GM20431 (cell line): ENCODE results near the gene PRSS50.

Source experiments
- in situ Hi-C: fragments of 300-500 bp; cut with MseI, MboI; formaldehyde crosslinking; loops from one replicate; pipeline ENCODE4 v1.15.0; 2020; ENCODE audit warnings: low sequenced_read_pairs; ENCODE audit not compliant: unreplicated experiment

Gene PRSS50

GRCh38 chr3:46730819-46731218 is 13.2 kb upstream of the PRSS50 start:
- in situ Hi-C loops, result no loop called here

GRCh38 chr3:46729038-46729437 is 11.4 kb upstream of the PRSS50 start:
- in situ Hi-C loops, result no loop called here

DNA sequence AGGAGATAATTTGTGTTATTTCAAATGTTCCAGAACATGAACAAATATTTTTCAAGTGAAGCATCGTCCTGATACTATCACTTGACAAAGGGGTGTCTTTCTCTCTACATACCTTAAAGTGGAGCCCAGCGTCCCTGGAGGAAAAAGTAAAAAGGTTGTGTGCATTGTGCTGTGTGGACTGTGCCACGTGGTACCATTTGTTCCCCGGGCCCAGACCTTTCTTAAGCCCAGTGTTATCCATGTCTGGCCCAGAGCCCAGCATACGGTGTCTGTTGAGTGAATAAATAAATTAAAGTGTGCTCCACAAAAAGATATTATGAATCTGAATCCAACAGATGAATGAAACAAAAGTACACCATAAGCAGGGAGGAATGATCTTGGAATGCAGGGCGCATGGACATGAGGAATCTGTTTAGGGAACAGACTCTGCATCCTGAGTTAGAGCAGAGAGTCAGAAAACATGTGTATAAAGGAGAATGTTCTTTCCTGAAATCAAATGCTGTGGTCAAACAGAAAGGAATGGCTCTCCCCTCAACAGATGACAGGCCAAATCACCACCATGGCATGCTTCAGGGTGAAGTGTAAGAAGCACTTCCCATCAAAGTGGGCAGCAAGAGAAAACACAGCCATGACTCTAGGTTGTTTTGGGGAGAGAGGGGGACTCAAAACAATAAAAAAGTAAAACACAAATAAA is 8.1 kb upstream of the PRSS50 start:
- in situ Hi-C loops, result no loop called here

DNA sequence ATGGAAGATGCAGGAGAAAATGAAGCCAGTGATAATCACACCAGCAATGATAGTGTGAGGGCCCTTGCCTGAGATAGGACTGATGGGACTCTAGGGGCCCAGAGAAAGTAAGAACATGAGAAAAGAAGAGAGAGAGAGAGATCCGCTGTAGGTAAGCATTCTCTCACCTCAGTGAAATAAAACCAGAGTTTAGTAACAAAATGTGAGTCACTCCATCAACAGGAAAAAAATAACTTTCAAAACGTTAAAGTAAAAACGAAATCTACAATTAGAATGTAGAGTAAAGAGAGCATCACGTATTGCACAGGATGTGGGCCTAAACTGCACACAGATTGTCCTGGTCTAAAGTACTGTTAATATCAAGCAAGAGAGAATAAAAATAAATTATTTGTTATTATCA is 6.8 kb upstream of the PRSS50 start:
- in situ Hi-C loops, result loop anchor here (25.0 kb wide), 1 partner anchor 613 kb away; no protein-coding TSS in a partner anchor

DNA sequence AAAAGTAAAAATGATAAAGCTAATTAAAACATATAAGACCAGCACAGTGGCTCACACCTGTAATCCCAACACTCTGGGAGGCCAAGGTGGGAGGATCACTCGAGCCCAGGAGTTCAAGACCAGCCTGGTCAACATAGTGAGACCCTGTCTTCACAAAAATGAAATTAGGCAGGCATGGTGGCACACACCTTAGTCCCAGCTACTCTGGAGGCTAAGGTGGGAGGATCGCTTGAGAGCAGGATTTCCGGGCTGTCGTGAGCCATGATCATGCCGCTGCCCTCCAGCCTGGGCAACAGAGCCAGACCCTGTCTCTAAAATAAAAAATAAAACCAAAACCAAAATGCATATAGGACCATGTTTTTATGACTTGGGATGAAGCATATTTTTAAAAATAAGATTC is 4.8 kb upstream of the PRSS50 start:
- in situ Hi-C loops, result loop anchor here (25.0 kb wide), 1 partner anchor 615 kb away; no protein-coding TSS in a partner anchor

DNA sequence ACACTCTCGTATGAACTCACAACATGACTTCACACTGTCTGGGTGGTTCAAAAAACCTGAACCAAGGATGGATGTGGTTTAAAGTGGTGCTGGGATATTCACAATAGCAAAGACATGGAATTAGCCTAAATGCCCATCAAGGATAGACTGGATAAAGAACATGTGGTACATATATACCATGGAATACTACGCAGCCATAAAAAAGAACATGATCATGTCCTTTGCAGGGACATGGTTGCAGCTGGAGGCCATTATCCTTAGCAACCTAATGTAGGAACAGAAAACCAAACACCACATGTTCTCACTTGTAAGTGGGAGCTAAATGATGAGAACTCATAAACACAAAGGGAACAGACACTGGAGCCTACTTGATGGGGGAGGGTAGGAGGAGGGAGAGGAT is 3.3 kb upstream of the PRSS50 start:
- in situ Hi-C loops, result loop anchor here (25.0 kb wide), 1 partner anchor 616 kb away; no protein-coding TSS in a partner anchor

- in situ Hi-C loops, result loop anchor here (25.0 kb wide), 1 partner anchor 617 kb away; no protein-coding TSS in a partner anchor
These were observed 2.1 kb upstream of the PRSS50 start for GRCh38 chr3:46719735-46720271.

DNA sequence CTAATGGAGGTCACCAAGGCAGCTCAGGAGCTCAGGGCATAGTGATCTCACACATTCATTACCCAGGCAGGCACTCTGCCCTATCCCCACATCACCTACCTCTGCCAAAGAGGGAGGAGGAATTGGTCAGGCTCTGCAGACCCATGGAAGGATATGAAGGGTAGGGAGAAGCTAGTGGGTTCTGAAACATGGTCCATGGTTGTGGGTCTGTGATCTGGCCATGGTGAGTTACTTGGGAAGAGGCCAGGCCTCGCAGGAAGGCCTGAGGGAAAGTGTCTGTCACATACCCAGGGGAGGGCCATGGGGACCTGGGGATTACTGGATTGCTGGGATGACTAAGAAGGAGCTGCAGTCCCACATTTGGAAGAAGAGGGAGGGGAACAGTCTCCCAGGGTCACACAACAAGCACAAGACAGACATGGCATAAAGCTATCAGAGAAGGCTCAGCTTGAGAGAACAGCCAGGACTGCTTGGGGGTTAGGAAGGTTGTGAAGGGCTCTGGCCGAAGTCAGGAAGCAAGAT is 1.4 kb upstream of the PRSS50 start:
- in situ Hi-C loops, result loop anchor here (25.0 kb wide), 1 partner anchor 618 kb away; no protein-coding TSS in a partner anchor

GRCh38 chr3:46716461-46717441 is 918 bp downstream of the PRSS50 start:
- in situ Hi-C loops, result loop anchor here (25.0 kb wide), 1 partner anchor 621 kb away; no protein-coding TSS in a partner anchor

GRCh38 chr3:46715507-46716175 is 2.0 kb downstream of the PRSS50 start:
- in situ Hi-C loops, result loop anchor here (25.0 kb wide), 1 partner anchor 622 kb away; no protein-coding TSS in a partner anchor

- in situ Hi-C loops, result loop anchor here (25.0 kb wide), 1 partner anchor 622 kb away; no protein-coding TSS in a partner anchor
These were observed 2.8 kb downstream of the PRSS50 start for GRCh38 chr3:46714728-46715506.

- in situ Hi-C loops, result loop anchor here (25.0 kb wide), 1 partner anchor 623 kb away; no protein-coding TSS in a partner anchor
These were observed 3.6 kb downstream of the PRSS50 start for GRCh38 chr3:46713898-46714552.

DNA sequence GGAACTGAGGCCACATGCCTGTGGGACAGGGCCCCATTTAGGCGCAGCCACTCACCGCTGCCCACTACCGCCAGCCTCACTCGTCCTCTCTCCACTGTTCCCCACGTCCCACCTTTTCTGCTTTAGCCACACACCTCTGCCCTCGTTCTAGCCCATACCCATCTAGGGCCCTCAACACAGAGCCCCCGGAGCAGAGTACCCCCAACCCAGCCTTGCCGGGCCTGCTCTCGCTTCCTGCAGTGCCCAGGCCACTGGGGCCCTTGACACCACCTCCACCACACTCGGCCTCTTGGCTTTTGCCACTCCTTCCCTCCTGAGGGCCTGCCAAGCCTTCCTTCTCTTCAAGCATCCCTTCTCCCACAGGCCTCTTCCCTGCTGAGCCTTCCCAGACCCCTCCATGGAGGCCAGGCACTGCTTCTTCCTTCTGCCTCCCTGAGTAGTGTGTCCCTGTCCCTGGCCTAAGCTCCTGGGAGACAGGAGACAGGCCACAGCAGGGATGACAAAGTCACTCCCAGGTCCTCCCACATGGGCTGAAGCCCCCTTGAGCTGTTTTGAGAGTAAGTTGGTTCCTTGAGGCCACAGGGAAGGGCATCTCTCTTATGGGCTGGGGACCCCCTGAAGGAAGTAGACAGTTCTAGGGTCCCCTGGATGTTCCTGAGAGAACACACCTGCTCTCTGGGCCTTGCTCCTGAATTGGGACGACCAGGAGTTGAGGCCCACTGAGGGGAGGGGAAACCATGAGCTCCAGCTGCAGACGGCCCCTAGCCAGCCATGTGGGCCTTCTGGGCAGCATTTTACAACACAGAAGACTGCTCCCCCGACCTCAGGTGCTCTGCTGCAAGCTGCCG is 4.4 kb downstream of the PRSS50 start:
- in situ Hi-C loops, result loop anchor here (25.0 kb wide), 1 partner anchor 624 kb away; no protein-coding TSS in a partner anchor

- in situ Hi-C loops, result loop anchor here (25.0 kb wide), 1 partner anchor 625 kb away; no protein-coding TSS in a partner anchor
These were observed 5.2 kb downstream of the PRSS50 start for GRCh38 chr3:46712191-46713049.

DNA sequence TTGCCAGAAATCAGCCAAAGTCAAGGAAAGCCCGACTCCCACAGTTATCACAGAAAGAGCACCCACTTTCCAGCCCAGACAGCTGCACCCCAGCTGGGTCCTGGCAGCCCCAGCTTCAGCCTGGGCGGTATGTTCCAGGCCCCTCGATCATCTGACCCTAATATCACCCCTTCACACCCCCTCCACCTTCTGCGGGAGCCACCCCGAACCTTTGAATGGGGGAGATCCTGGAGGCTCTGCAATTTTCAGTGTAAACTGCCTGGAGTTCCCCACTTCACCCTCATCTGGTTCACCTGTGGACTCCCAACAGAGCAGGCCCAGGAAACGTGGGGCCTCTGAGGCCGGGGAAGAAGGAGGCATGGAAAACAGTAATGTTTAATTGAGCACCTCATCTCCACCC is 5.9 kb downstream of the PRSS50 start:
- in situ Hi-C loops, result loop anchor here (25.0 kb wide), 1 partner anchor 626 kb away; no protein-coding TSS in a partner anchor

DNA sequence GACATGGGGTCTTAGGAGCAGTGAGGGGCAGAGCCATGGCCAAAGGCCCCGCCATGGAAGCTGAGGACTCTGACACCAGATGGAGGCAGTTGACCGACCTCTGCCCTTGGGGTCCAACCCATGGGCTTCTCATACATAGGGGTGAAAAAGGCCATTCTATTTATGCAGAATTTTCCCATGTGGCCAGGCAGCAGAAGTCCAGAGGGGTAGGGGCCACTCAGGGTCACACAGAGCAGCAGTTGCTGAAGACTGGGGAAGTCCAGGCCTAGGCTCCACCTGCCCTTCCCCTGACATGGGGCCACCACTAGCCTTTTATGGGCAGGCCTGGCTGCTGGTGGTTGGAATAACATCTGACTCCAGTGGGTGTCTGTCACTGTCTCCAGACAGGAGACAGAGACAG is 6.4 kb downstream of the PRSS50 start:
- in situ Hi-C loops, result loop anchor here (25.0 kb wide), 1 partner anchor 626 kb away; no protein-coding TSS in a partner anchor
